Type B pancreatic cell (in vitro differentiated cells): Measurements from ENCODE around the gene PRKCI. TPM values are rescaled to one million over a fixed set of nuclear protein-coding genes. Genes with fewer than 3 reads are reported as not detected.
"Not testable (repeated sequence)": the region's sequence is repeated elsewhere in the genome, so short reads cannot be mapped to it uniquely, and the experiment has no call there.

Source experiments
- DNase-seq: peaks from one replicate; pipeline ENCODE4 v3.0.0; 2021; ENCODE audit warnings: mixed read lengths; ENCODE audit not compliant: unreplicated experiment; ENCODE audit errors: extremely low spot score
- H3K27ac Mint-ChIP-seq: 2 replicates; pipeline ENCODE4 v1.8.0; 2021; ENCODE audit warnings: mild to moderate bottlenecking, mixed read lengths
- H3K27me3 Mint-ChIP-seq: 2 replicates; pipeline ENCODE4 v1.8.0; 2021; ENCODE audit warnings: mixed read lengths
- H3K36me3 Mint-ChIP-seq: 2 replicates; pipeline ENCODE4 v1.8.0; 2021; ENCODE audit warnings: mixed read lengths
- H3K4me1 Mint-ChIP-seq: one replicate; pipeline ENCODE4 v1.8.0; 2021; ENCODE audit warnings: mixed read lengths; ENCODE audit not compliant: unreplicated experiment
- H3K4me3 Mint-ChIP-seq: 2 replicates; pipeline ENCODE4 v1.8.0; 2021; ENCODE audit warnings: mild to moderate bottlenecking, mixed read lengths
- H3K9me3 Mint-ChIP-seq: 2 replicates; pipeline ENCODE4 v1.8.0; 2021; ENCODE audit warnings: mixed read lengths
- total RNA-seq: library from RNA; stranded (reverse); gene quantifications from 2 replicates; pipeline ENCODE4 v1.2.1, GENCODE V29; 2021; ENCODE audit warnings: low replicate concordance
- TF ChIP-seq, protein P1 (sequence below): fragments of 200-600 bp; sonication (generic); conservative IDR thresholded peaks from 2 replicates; pipeline ENCODE4 v1.5.0; 2021; ENCODE audit warnings: antibody characterized with exemption, mild to moderate bottlenecking

Gene PRKCI
- total RNA-seq, 1 donor from 2014 or later: 47.3 TPM

DNA sequence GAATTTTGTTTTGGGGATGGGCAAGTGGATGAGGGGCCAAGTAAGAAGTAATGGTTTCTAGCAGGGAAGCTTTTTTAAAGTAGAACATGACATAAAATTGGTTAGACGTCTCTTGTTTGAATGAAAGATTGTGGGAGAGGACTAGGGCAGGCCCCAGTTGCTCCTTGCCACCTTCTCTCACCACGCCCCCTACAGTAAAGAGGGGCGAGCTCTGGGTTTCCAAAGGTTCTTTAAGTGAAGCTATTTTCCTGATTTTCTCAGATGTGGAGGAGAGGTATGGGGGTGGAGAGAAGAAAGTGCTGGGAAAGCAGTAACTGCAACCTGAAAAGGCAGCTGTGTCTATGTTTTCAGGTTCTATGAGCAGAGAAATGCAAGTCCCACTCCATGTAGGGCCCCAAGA, 102.7 kb downstream of the PRKCI start:
- no peaks in the 10 kb centered on the region for H3K27me3 Mint-ChIP-seq
- H3K4me3 Mint-ChIP-seq: no peak overlapping the region
- H3K36me3 Mint-ChIP-seq: no peaks in the 10 kb centered on the region
- TF ChIP-seq, protein P1, sequence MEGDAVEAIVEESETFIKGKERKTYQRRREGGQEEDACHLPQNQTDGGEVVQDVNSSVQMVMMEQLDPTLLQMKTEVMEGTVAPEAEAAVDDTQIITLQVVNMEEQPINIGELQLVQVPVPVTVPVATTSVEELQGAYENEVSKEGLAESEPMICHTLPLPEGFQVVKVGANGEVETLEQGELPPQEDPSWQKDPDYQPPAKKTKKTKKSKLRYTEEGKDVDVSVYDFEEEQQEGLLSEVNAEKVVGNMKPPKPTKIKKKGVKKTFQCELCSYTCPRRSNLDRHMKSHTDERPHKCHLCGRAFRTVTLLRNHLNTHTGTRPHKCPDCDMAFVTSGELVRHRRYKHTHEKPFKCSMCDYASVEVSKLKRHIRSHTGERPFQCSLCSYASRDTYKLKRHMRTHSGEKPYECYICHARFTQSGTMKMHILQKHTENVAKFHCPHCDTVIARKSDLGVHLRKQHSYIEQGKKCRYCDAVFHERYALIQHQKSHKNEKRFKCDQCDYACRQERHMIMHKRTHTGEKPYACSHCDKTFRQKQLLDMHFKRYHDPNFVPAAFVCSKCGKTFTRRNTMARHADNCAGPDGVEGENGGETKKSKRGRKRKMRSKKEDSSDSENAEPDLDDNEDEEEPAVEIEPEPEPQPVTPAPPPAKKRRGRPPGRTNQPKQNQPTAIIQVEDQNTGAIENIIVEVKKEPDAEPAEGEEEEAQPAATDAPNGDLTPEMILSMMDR: no peak
- no peak overlapping the region for H3K27ac Mint-ChIP-seq
- peaks cover 28% of the 10 kb centered on the region for H3K4me1 Mint-ChIP-seq
- H3K9me3 Mint-ChIP-seq: peaks cover 9% of the 10 kb centered on the region
- no peak for DNase-seq

DNA sequence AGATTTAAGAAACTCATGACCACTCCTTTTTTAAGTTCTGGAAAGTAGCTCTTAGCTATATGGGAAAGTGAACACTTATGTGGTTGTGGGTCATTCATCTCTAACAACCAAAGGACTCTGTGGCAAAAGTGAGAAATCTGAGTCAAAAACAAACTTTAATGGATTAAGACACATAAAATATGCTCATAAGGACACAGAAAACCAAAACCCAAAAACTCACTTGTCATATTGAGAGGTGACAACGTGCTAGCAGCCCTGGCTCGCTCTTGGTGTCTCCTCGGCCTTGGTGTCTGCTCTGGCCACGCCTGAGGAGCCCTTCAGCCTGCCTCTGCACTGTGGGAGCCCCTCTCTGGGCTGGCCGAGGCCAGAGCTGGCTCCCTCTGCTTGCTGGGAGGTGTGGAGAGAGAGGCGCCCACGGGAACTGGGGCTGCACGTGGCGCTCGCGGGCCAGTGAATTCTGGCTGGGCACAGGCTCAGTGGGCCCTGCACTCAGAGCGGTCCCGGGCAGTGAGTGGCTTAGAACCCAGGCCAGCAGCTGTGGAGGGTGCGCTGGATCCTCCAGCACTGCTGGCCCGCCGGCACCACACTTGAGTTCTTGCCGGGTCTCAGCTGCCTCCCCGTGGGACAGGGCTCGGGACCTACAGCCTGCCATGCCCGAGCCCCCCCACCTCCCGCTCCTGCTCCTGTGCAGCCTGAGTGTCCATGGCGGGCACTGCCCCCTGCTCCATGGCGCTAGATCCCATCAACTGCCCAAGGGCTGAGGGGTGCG, 105.0 kb downstream of the PRKCI start:
- no peak for DNase-seq
- Mint-ChIP-seq H3K36me3 (no peaks in the 10 kb centered on the region), H3K27me3 (no peaks in the 10 kb centered on the region), H3K27ac (no peak overlapping the region), H3K9me3 (peaks cover 5% of the 10 kb centered on the region), H3K4me1 (peaks cover 16% of the 10 kb centered on the region), H3K4me3 (no peak overlapping the region)
- TF ChIP-seq, protein P1: no peak

DNA sequence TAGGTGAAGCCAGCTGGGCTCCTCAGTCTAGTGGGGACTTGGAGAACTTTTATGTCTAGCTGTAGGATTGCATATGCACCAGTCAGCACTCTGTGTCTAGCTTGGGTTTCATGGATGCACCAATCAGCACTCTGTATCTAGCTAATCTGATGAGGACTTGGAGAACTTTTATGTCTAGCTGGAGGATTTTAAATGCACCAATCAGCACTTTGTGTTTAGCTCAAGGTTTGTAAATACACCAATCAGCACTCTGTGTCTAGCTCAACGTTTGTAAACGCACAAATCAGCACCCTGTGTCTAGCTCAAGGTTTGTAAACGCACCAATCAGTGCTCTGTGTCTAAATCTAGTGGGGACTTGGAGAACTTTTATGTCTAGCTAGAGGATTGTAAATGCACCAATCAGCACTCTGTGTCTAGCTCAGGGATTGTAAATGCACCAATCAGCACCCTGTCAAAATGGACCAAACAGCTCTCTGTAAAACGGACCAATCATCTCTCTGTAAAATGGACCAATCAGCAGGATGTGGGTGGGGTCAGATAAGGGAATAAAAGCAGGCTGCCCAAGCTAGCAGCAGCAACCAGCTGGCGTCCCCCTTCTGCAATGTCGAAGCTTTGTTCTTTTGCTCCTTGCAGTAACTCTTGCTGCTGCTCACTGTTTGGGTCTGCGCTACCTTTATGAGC, 105.8 kb downstream of the PRKCI start:
- not testable (repeated sequence) for H3K27ac Mint-ChIP-seq, H3K36me3 Mint-ChIP-seq, H3K27me3 Mint-ChIP-seq, DNase-seq, H3K9me3 Mint-ChIP-seq, H3K4me3 Mint-ChIP-seq, H3K4me1 Mint-ChIP-seq

DNA sequence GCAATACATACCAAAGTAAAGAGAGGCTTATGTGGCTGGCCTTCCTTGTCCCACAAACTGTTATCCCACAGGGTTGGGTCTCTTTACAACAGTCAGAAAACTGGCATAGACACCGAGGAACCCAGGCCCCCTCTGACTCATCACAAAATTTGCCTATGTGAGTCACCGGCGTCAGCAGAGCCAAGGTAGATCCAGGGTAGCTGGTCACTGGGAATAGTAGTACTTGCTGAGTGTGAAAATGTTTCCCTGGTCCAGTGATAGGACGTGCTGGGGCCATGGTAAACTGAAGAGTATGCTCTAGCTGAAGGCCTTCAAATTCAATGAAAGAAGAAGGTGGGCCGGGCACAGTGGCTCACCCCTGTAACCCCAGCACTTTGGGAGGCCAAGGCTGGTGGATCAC, 108.1 kb downstream of the PRKCI start:
- Mint-ChIP-seq H3K9me3 (peaks cover 5% of the 10 kb centered on the region), H3K4me3 (no peak overlapping the region), H3K36me3 (no peaks in the 10 kb centered on the region), H3K27ac (peak overlapping the region; percentile 34), H3K4me1 (no peaks in the 10 kb centered on the region), H3K27me3 (no peaks in the 10 kb centered on the region)
- no peak for DNase-seq
- TF ChIP-seq, protein P1: no peak

DNA sequence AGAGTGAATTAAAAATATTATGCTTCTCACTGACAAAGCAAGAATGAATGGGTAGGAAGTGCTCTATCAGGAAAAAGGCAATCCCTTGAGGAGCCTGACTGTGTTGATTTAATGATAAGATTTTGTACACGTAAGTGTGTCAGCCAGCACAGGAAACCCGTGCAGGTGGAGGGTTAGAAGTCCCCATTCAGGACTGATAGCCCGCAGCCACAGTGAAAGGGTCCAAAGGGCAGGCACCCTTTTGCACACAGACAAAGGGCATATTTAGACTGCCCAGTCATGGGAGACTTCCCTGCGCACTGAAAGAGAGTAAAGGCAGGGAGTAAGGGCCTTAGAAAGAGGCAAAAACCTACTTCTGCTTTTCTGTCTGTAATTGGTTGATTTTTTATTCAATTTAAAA, 108.9 kb downstream of the PRKCI start:
- no peak for DNase-seq
- TF ChIP-seq, protein P1: no peak
- Mint-ChIP-seq H3K9me3 (peaks cover 5% of the 10 kb centered on the region), H3K27me3 (no peaks in the 10 kb centered on the region), H3K4me3 (no peak overlapping the region), H3K27ac (peak overlapping the region; percentile 34), H3K4me1 (no peaks in the 10 kb centered on the region), H3K36me3 (no peaks in the 10 kb centered on the region)

DNA sequence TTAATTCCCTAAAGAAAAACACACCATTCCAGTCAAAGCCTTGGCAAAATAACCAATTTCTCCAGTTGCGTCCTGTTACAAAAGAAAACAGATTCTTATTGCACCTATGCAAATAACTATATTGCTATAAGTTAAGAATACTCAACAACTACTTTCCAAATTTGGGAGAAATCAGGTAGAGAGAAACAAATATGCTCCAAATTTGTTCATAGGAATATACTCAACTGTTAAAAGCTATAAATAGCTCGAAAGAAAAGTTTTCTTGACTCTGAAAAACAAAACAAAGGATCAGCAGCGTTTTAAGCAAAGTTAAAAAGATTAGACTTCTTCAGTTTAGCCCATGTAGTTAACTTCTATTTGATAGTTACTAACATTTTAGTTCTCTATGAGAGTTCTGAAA, 115.2 kb downstream of the PRKCI start:
- Mint-ChIP-seq H3K4me3 (no peak overlapping the region), H3K27ac (no peak overlapping the region), H3K36me3 (no peaks in the 10 kb centered on the region), H3K4me1 (no peaks in the 10 kb centered on the region), H3K27me3 (no peaks in the 10 kb centered on the region), H3K9me3 (no peaks in the 10 kb centered on the region)
- TF ChIP-seq, protein P1: no peak
- no peak for DNase-seq
